ENCODE data around the gene SPATA31D3.
"Not testable (repeated sequence)": the region's sequence is repeated elsewhere in the genome, so short reads cannot be mapped to it uniquely, and the experiment has no call there.

Gene SPATA31D3
- 0 reads per million in 9 experiments for total RNA-seq

- ATAC-seq (replicated peaks); H3K4me1 Mint-ChIP-seq (ENCODE audit: low read depth in 2 of 2); DNase-seq; H3K9me3 Mint-ChIP-seq; H3K36me3 Mint-ChIP-seq (ENCODE audit: insufficient read depth); H3K27me3 Mint-ChIP-seq; H3K27ac Mint-ChIP-seq; H3K4me3 Mint-ChIP-seq: not testable (repeated sequence)
Observed at GRCh38 chr9:81943393-81943792, at the start of gene SPATA31D3. Gene SPATA31D3 (plus strand): TSS chr9:81943500. CDS start chr9:81943586, 86 bp downstream.

GRCh38 chr9:81893929-81894328, 49.4 kb upstream of the SPATA31D3 start:
- no peak for ATAC-seq (replicated peaks)
- no peaks in the 10 kb centered on the region for H3K4me1 Mint-ChIP-seq (ENCODE audit: low read depth in 2 of 2)
- no peak overlapping the region for H3K27ac Mint-ChIP-seq
- H3K4me3 Mint-ChIP-seq, result no peak overlapping the region
- H3K9me3 Mint-ChIP-seq, result peaks cover 0 to 2% of the 10 kb centered on the region in 2 donors
- no peaks in the 10 kb centered on the region for H3K36me3 Mint-ChIP-seq (ENCODE audit: insufficient read depth)
- H3K27me3 Mint-ChIP-seq, result no peaks in the 10 kb centered on the region
- no peak for DNase-seq

- Mint-ChIP-seq H3K36me3 (ENCODE audit: insufficient read depth) (no peaks in the 10 kb centered on the region), H3K4me1 (ENCODE audit: low read depth in 2 of 2) (no peaks in the 10 kb centered on the region), H3K4me3 (no peak overlapping the region), H3K27me3 (no peaks in the 10 kb centered on the region), H3K9me3 (peaks cover 0 to 2% of the 10 kb centered on the region in 2 donors), H3K27ac (no peak overlapping the region)
- no peak for DNase-seq
- no peak for ATAC-seq (replicated peaks)
Observed at GRCh38 chr9:81894891-81895290, 48.4 kb upstream of the SPATA31D3 start.

GRCh38 chr9:81896070-81896469, 47.2 kb upstream of the SPATA31D3 start:
- no peak for ATAC-seq (replicated peaks)
- Mint-ChIP-seq H3K4me3 (no peak overlapping the region), H3K36me3 (ENCODE audit: insufficient read depth) (no peaks in the 10 kb centered on the region), H3K9me3 (peaks cover 0 to 2% of the 10 kb centered on the region in 2 donors), H3K27ac (no peak overlapping the region), H3K27me3 (no peaks in the 10 kb centered on the region), H3K4me1 (ENCODE audit: low read depth in 2 of 2) (no peaks in the 10 kb centered on the region)
- no peak for DNase-seq

GRCh38 chr9:81898851-81899250, 44.4 kb upstream of the SPATA31D3 start:
- Mint-ChIP-seq H3K4me3 (no peak overlapping the region), H3K27ac (no peak overlapping the region), H3K27me3 (no peaks in the 10 kb centered on the region), H3K36me3 (ENCODE audit: insufficient read depth) (no peaks in the 10 kb centered on the region), H3K9me3 (peaks cover 0 to 2% of the 10 kb centered on the region in 2 donors), H3K4me1 (ENCODE audit: low read depth in 2 of 2) (no peaks in the 10 kb centered on the region)
- ATAC-seq (replicated peaks), result no peak
- no peak for DNase-seq

- Mint-ChIP-seq H3K4me3 (no peak overlapping the region), H3K27me3 (no peaks in the 10 kb centered on the region), H3K27ac (no peak overlapping the region), H3K9me3 (peaks cover 0 to 4% of the 10 kb centered on the region in 2 donors), H3K4me1 (ENCODE audit: low read depth in 2 of 2) (no peaks in the 10 kb centered on the region), H3K36me3 (ENCODE audit: insufficient read depth) (no peaks in the 10 kb centered on the region)
- ATAC-seq (replicated peaks) (no peak), DNase-seq (no peak)
Observed at GRCh38 chr9:81902196-81902595, 41.1 kb upstream of the SPATA31D3 start.

- H3K4me1 Mint-ChIP-seq (ENCODE audit: low read depth in 2 of 2), result no peaks in the 10 kb centered on the region
Observed at GRCh38 chr9:81902626-81903025, 40.7 kb upstream of the SPATA31D3 start.

GRCh38 chr9:81906671-81907070, 36.6 kb upstream of the SPATA31D3 start:
- Mint-ChIP-seq H3K27ac (no peak overlapping the region), H3K4me1 (ENCODE audit: low read depth in 2 of 2) (no peaks in the 10 kb centered on the region), H3K4me3 (no peak overlapping the region), H3K9me3 (peaks cover 0 to 2% of the 10 kb centered on the region in 2 donors), H3K36me3 (ENCODE audit: insufficient read depth) (no peaks in the 10 kb centered on the region), H3K27me3 (no peaks in the 10 kb centered on the region)
- ATAC-seq (replicated peaks) (no peak), DNase-seq (no peak)

More at GRCh38 chr9:81902626-81903025, 40.7 kb upstream of the SPATA31D3 start:
- Mint-ChIP-seq H3K36me3 (ENCODE audit: insufficient read depth) (no peaks in the 10 kb centered on the region), H3K4me3 (no peak overlapping the region), H3K9me3 (peaks cover 0 to 4% of the 10 kb centered on the region in 2 donors), H3K27me3 (no peaks in the 10 kb centered on the region), H3K27ac (no peak overlapping the region)
- no peak for DNase-seq
- ATAC-seq (replicated peaks), result no peak

GRCh38 chr9:81912135-81912534, 31.2 kb upstream of the SPATA31D3 start:
- ATAC-seq (replicated peaks) (no peak), DNase-seq (no peak)
- H3K36me3 Mint-ChIP-seq (ENCODE audit: insufficient read depth), result no peaks in the 10 kb centered on the region
- H3K9me3 Mint-ChIP-seq, result peaks cover 10 to 11% of the 10 kb centered on the region in 2 donors
- H3K27me3 Mint-ChIP-seq, result peaks cover 0 to 18% of the 10 kb centered on the region in 2 donors
- no peak overlapping the region for H3K27ac Mint-ChIP-seq
- no peaks in the 10 kb centered on the region for H3K4me1 Mint-ChIP-seq (ENCODE audit: low read depth in 2 of 2)
- no peak overlapping the region for H3K4me3 Mint-ChIP-seq

GRCh38 chr9:81915801-81916505, 27.3 kb upstream of the SPATA31D3 start:
- Mint-ChIP-seq H3K9me3 (peaks cover 10 to 11% of the 10 kb centered on the region in 2 donors), H3K27ac (no peak overlapping the region), H3K4me1 (ENCODE audit: low read depth in 2 of 2) (no peaks in the 10 kb centered on the region), H3K4me3 (no peak overlapping the region), H3K27me3 (peaks cover 0 to 18% of the 10 kb centered on the region in 2 donors), H3K36me3 (ENCODE audit: insufficient read depth) (no peaks in the 10 kb centered on the region)
- ATAC-seq (replicated peaks), result no peak
- no peak for DNase-seq

- not testable (repeated sequence) for DNase-seq; H3K36me3 Mint-ChIP-seq (ENCODE audit: insufficient read depth); H3K27ac Mint-ChIP-seq; H3K4me3 Mint-ChIP-seq; H3K4me1 Mint-ChIP-seq (ENCODE audit: low read depth in 2 of 2); ATAC-seq (replicated peaks)
- Mint-ChIP-seq H3K9me3 (peaks cover 10 to 11% of the 10 kb centered on the region in 2 donors), H3K27me3 (peaks cover 0 to 18% of the 10 kb centered on the region in 2 donors)
Observed at GRCh38 chr9:81918507-81918906, 24.8 kb upstream of the SPATA31D3 start.

GRCh38 chr9:81928305-81928704, 15.0 kb upstream of the SPATA31D3 start, which contains the start of gene SPATA31D4:
Gene SPATA31D4 (plus strand): TSS chr9:81928428. CDS start chr9:81928514, 86 bp downstream.
- not testable (repeated sequence) for DNase-seq; H3K27me3 Mint-ChIP-seq; H3K36me3 Mint-ChIP-seq (ENCODE audit: insufficient read depth); H3K27ac Mint-ChIP-seq; H3K4me3 Mint-ChIP-seq; ATAC-seq (replicated peaks); H3K4me1 Mint-ChIP-seq (ENCODE audit: low read depth in 2 of 2); H3K9me3 Mint-ChIP-seq

GRCh38 chr9:81930147-81930546, 13.2 kb upstream of the SPATA31D3 start:
- not testable (repeated sequence) for H3K36me3 Mint-ChIP-seq (ENCODE audit: insufficient read depth); H3K9me3 Mint-ChIP-seq; H3K27me3 Mint-ChIP-seq; H3K4me1 Mint-ChIP-seq (ENCODE audit: low read depth in 2 of 2); ATAC-seq (replicated peaks); H3K27ac Mint-ChIP-seq; H3K4me3 Mint-ChIP-seq; DNase-seq

- not testable (repeated sequence) for H3K27ac Mint-ChIP-seq; H3K4me3 Mint-ChIP-seq; H3K36me3 Mint-ChIP-seq (ENCODE audit: insufficient read depth); H3K27me3 Mint-ChIP-seq; H3K4me1 Mint-ChIP-seq (ENCODE audit: low read depth in 2 of 2); ATAC-seq (replicated peaks); DNase-seq; H3K9me3 Mint-ChIP-seq
Observed at GRCh38 chr9:81933547-81933946, 9.8 kb upstream of the SPATA31D3 start.
